Neural cell (in vitro differentiated cells): ENCODE measurements around the gene FHL3.

Experiments used
- EP300 ChIP-seq: fragments of 450-650 bp; conservative IDR thresholded peaks from 2 replicates; pipeline ENCODE4 v1.6.1; 2014; ENCODE audit warnings: antibody characterized with exemption, mild to moderate bottlenecking, moderate library complexity; ENCODE audit not compliant: poor library complexity, severe bottlenecking
- EZH2 ChIP-seq: fragments of 200-600, 300-800 bp; shearing (Covaris generic), sonication (generic); IDR thresholded peaks from 2 replicates; pipeline ENCODE4 v1.6.1; 2014; ENCODE audit warnings: antibody characterized with exemption, low read length, borderline replicate concordance, mild to moderate bottlenecking; ENCODE audit not compliant: insufficient read depth, poor library complexity, severe bottlenecking
- POLR2AphosphoS5 ChIP-seq: IDR thresholded peaks from 2 replicates; pipeline ENCODE4 v1.6.1; 2012
- RAD21 ChIP-seq: fragments of 450-650 bp; conservative IDR thresholded peaks from 2 replicates; pipeline ENCODE4 v1.6.1; 2014; ENCODE audit warnings: antibody characterized with exemption, mild to moderate bottlenecking, moderate library complexity
- SMC3 ChIP-seq: fragments of 450-650 bp; conservative IDR thresholded peaks from 2 replicates; pipeline ENCODE4 v1.6.1; 2014; ENCODE audit warnings: antibody characterized with exemption, mild to moderate bottlenecking, moderate library complexity; ENCODE audit not compliant: poor library complexity
- TAF1 ChIP-seq: IDR thresholded peaks from 2 replicates; pipeline ENCODE4 v1.6.1; 2012; ENCODE audit warnings: low read depth
- TF ChIP-seq, protein P1 (sequence below): fragments of 450-650 bp; IDR thresholded peaks from 2 replicates; pipeline ENCODE4 v1.5.1; 2014; ENCODE audit warnings: antibody characterized with exemption, mild to moderate bottlenecking, moderate library complexity; ENCODE audit not compliant: poor library complexity, severe bottlenecking
- TF ChIP-seq, protein P2 (sequence below): IDR thresholded peaks from 2 replicates; pipeline ENCODE4 v1.6.1; 2012; ENCODE audit warnings: borderline replicate concordance

DNA sequence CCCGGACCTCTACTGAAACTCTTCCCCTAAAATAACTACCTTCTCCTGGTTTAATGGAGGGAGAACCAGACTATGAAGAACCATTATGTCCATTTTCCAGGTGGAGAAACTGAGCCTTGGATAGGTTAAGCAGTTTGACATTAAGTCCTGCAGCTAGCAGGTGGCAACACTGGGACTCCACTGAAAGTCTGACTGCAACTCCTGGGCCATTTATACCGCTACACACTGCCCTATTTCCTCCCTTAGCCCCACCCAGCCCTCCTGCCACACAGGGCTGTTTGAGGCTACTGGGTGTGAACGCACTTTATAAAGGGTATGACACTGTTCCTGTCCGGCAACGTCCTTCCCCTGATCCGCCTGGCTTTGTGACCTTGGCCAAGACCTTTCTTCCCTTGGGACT is 58.0 kb downstream of the FHL3 start:
- TF ChIP-seq, protein P1, sequence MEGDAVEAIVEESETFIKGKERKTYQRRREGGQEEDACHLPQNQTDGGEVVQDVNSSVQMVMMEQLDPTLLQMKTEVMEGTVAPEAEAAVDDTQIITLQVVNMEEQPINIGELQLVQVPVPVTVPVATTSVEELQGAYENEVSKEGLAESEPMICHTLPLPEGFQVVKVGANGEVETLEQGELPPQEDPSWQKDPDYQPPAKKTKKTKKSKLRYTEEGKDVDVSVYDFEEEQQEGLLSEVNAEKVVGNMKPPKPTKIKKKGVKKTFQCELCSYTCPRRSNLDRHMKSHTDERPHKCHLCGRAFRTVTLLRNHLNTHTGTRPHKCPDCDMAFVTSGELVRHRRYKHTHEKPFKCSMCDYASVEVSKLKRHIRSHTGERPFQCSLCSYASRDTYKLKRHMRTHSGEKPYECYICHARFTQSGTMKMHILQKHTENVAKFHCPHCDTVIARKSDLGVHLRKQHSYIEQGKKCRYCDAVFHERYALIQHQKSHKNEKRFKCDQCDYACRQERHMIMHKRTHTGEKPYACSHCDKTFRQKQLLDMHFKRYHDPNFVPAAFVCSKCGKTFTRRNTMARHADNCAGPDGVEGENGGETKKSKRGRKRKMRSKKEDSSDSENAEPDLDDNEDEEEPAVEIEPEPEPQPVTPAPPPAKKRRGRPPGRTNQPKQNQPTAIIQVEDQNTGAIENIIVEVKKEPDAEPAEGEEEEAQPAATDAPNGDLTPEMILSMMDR = no peak
- TF ChIP-seq EZH2 = no peak
- TF ChIP-seq POLR2AphosphoS5 = no peak
- TF ChIP-seq, protein P2, sequence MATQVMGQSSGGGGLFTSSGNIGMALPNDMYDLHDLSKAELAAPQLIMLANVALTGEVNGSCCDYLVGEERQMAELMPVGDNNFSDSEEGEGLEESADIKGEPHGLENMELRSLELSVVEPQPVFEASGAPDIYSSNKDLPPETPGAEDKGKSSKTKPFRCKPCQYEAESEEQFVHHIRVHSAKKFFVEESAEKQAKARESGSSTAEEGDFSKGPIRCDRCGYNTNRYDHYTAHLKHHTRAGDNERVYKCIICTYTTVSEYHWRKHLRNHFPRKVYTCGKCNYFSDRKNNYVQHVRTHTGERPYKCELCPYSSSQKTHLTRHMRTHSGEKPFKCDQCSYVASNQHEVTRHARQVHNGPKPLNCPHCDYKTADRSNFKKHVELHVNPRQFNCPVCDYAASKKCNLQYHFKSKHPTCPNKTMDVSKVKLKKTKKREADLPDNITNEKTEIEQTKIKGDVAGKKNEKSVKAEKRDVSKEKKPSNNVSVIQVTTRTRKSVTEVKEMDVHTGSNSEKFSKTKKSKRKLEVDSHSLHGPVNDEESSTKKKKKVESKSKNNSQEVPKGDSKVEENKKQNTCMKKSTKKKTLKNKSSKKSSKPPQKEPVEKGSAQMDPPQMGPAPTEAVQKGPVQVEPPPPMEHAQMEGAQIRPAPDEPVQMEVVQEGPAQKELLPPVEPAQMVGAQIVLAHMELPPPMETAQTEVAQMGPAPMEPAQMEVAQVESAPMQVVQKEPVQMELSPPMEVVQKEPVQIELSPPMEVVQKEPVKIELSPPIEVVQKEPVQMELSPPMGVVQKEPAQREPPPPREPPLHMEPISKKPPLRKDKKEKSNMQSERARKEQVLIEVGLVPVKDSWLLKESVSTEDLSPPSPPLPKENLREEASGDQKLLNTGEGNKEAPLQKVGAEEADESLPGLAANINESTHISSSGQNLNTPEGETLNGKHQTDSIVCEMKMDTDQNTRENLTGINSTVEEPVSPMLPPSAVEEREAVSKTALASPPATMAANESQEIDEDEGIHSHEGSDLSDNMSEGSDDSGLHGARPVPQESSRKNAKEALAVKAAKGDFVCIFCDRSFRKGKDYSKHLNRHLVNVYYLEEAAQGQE = no peak
- no peak for TF ChIP-seq EP300
- no peak for TF ChIP-seq RAD21
- TF ChIP-seq SMC3 = no peak
- no peak for TF ChIP-seq TAF1
